ENCODE measurements around the gene SPEF2. TPM values are rescaled to one million over a fixed set of nuclear protein-coding genes. Genes with fewer than 3 reads are reported as not detected.

The SPEF2 gene
- polyA plus RNA-seq, 3 donors = 1.2 to 2.6 (median 1.3) TPM

DNA sequence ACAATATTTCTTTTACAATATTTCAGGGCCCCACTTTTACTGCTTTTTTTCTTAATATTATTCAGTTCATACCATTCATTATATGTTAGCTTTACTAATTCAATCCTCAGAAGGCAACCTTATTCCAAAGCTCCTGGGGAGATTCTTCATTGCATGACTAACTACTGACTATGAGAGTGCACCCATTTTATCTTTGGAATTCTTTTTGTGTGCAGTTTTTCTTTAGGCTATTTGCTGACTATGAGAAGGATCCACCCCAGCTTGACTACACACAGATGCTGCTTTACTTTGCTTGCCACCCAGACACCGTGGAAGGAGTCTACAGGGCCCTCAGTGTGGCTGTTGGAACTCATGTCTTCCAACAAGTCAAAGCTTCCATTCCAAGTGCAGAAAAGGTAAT lies 182.1 kb downstream of the SPEF2 start:
- no peak overlapping the region for H3K27ac ChIP-seq (ENCODE audit: low read depth, low read length)
- 93 to 100% (median 94%) methylated on average over 1 of the region's 1 CpG for WGBS, 3 donors

- H3K27ac ChIP-seq (ENCODE audit: low read depth, low read length) = no peak overlapping the region
- WGBS, 3 donors = 23 to 41% (median 28%) methylated on average over 4 of the region's 4 CpGs
Measured at GRCh38 chr5:35803191-35803651, 185.6 kb downstream of the SPEF2 start.

DNA sequence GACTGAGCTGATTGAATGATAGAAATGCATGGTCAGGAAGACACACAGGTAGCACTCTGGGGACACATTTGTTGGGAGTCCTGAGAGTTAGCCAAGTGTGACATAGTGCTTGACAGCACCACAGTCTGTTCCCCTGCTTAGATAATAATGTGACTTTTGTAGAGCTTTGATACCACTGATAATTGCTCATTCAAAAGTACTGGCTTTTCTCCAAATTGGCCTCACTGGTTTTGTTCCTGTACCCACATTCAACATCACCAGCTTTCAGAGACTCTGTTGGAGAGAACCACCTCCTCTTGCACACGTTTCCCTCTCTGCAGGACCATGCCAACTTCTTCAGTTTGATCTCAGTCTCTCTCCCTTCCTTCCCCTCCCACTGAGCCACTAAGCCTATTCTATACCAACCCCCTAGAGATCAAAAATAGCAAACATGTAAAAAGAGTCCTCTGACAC lies 186.6 kb downstream of the SPEF2 start:
- WGBS, 3 donors = 22 to 40% (median 23%) methylated on average over 1 of the region's 1 CpG
- no peak overlapping the region for H3K27ac ChIP-seq (ENCODE audit: low read depth, low read length)

- no peak overlapping the region for H3K27ac ChIP-seq (ENCODE audit: low read depth, low read length)
Measured at GRCh38 chr5:35804841-35805240, 187.2 kb downstream of the SPEF2 start.

GRCh38 chr5:35810601-35811000 lies 192.9 kb downstream of the SPEF2 start:
- no peak overlapping the region for H3K27ac ChIP-seq (ENCODE audit: low read depth, low read length)

DNA sequence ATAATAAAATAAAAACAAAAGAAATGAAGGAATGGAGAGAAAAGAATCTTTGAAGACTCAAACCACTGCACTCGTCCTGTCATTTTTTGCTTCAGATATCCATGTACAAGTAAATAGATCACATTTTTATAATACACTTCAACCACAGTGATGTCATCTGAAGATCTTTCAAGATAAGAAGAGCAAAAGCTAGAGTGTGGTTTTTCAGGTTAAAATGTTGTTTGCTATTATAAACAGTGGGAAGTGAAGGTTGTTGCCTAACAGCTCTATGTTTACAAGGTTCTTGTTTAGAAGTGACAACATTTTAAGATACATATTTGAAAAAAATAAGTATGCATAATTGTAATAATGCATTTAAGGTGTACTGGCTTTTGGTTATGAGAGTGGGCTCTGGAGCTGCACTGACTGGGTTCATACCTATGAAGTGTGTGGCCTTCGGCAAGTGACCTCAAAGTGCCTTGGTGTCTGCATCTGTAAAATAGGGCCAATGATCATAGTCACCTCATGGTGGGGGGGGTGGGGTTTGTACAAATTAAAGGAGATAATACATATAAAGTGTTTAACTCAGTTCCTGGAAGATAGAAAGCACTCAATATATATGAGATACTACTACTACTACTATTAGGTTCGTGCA lies 193.6 kb downstream of the SPEF2 start:
- no peak overlapping the region for H3K27ac ChIP-seq (ENCODE audit: low read depth, low read length)
- 60 to 75% (median 70%) methylated on average over 3 of the region's 3 CpGs for WGBS, 3 donors

DNA sequence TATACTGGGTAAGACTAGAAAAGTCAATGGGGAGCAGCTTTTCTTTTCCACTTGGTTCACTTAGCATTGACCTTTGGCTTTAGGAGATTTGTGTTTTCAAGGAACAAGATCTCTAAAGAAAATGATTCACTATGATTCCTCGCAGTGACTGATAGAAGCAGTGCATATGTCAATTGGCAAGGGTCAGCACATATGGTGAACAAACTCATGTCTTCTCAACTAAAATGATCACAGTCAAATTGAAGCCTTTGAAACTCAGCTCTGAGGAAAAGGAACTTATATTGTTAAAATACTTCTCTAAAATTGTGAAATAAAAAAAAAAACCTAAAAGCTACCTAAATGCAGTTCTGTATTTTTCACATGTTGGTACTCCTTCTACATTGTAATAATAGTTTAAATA lies 195.9 kb downstream of the SPEF2 start:
- WGBS, 3 donors = 76 to 86% (median 79%) methylated on average over 1 of the region's 1 CpG
- no peak overlapping the region for H3K27ac ChIP-seq (ENCODE audit: low read depth, low read length)

GRCh38 chr5:35815089-35815936 lies 197.7 kb downstream of the SPEF2 start:
- WGBS, 3 donors = 78 to 88% (median 80%) methylated on average over 10 of the region's 10 CpGs
- no peak overlapping the region for H3K27ac ChIP-seq (ENCODE audit: low read depth, low read length)

GRCh38 chr5:35816881-35817521 lies 199.3 kb downstream of the SPEF2 start:
- 25 to 66% (median 64%) methylated on average over 4 of the region's 4 CpGs for WGBS, 3 donors
- H3K27ac ChIP-seq (ENCODE audit: low read depth, low read length) = no peak overlapping the region

DNA sequence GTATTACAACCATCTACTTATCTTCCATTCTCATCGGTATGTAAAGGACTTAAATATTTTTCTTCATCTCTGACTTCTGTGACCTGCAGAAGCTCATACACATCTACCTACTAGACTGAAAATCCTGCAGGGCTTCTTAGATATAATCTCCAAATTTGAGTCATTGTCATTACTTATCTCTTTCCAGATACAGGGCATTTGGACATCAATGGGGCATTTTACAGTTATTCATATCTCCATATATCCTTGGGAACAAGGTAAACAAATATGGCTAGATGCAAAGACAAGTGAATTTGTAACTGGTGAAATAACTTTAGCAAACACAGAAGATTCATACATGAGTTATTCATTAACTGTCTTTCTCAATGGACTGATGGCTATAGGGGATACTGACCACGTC lies 201.4 kb downstream of the SPEF2 start:
- WGBS, 3 donors = 66 to 94% (median 93%) methylated on average over 2 of the region's 2 CpGs
- no peak overlapping the region for H3K27ac ChIP-seq (ENCODE audit: low read depth, low read length)

- WGBS, 3 donors = 85 to 91% (median 91%) methylated on average over 1 of the region's 1 CpG
- H3K27ac ChIP-seq (ENCODE audit: low read depth, low read length) = no peak overlapping the region
Measured at GRCh38 chr5:35819668-35820067, 202.0 kb downstream of the SPEF2 start.

DNA sequence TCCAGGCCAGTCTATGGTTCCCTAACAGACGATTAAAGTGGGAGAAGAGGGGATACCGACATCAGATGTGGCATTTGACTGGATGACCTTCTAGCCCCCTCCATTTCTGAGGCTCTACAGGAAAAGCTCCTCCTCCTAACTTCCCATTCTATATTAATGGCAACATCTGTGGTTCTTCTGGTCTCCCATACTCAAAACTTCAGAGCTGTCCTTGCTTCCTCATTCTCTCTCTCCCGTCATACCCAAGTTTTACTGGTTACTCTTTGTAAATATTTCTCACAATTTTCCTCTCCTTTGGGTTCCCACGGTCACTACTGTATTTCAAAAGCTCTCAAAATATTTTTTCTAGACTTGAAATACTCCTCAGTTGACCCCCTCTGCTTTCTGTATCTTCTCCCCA lies 203.1 kb downstream of the SPEF2 start:
- WGBS, 3 donors = 46 to 80% (median 64%) methylated on average over 4 of the region's 4 CpGs
- H3K27ac ChIP-seq (ENCODE audit: low read depth, low read length) = no peak overlapping the region

- no peak overlapping the region for H3K27ac ChIP-seq (ENCODE audit: low read depth, low read length)
- 75 to 77% (median 76%) methylated on average over 2 of the region's 2 CpGs for WGBS, 3 donors
Measured at GRCh38 chr5:35821513-35821912, 203.8 kb downstream of the SPEF2 start.

DNA sequence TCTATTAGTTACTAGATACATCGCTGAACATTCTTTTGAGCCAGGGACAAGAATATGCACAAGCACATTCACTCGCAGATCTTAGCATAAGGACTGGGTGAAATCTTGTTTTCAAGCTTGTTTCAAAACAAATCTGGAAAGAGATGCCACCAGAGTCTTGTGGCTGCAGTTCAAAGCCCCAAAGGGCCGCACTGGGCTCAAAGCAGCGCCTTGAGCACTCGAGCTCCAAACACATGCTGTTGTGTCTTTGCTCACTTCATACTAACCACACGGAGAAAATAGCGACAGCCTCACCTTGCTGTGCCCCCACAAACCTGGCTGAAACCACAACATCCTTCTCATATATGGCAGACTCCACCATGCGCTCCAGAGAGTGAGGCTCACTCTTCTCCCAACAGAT lies 204.8 kb downstream of the SPEF2 start:
- 86 to 88% (median 87%) methylated on average over 8 of the region's 8 CpGs for WGBS, 3 donors
- H3K27ac ChIP-seq (ENCODE audit: low read depth, low read length) = no peak overlapping the region

- no peak overlapping the region for H3K27ac ChIP-seq (ENCODE audit: low read depth, low read length)
- 73 to 83% (median 79%) methylated on average over 7 of the region's 7 CpGs for WGBS, 3 donors
Measured at GRCh38 chr5:35823347-35824098, 205.9 kb downstream of the SPEF2 start.

DNA sequence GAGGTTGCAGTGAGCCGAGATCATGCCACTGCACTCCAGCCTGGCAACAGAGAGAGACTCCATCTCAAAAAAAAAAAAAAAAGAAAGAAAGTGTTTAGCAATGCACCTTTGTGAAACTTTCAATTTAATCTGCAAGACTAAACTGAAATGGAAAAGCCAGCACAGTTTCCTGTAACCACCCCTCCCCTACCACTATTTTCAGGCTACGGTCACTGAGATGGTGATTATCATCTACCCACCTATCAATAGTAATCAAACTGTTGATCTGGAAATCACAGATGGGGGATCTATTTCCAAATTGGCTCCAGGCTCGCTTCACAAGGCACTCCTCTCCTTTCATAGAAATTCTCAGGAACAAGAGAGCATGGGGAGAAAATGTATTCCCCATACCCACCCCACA lies 208.4 kb downstream of the SPEF2 start:
- no peak overlapping the region for H3K27ac ChIP-seq (ENCODE audit: low read depth, low read length)
- 82 to 88% (median 82%) methylated on average over 2 to 3 of the region's 3 CpGs for WGBS, 3 donors

DNA sequence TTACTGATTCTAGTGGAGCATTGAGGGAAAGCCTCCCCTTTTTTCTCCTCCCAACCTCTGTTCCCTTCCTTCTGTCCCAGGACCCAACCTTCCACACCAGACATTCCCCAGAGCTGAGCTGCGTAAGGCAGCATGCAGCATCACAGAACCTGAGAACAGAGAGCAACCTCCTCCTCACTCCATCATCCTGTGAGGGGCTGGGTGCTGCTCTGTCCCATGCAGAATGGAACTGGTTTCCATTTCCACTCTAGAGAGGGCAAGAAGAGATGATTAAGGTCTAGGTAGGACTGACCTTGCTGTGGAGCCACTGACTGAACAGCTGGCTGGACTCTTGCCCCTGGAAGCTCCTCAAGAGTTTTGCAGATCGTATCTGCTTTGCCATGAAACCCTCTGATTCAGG lies 208.9 kb downstream of the SPEF2 start:
- 77 to 79% (median 78%) methylated on average over 2 of the region's 2 CpGs for WGBS, 3 donors
- no peak overlapping the region for H3K27ac ChIP-seq (ENCODE audit: low read depth, low read length)

DNA sequence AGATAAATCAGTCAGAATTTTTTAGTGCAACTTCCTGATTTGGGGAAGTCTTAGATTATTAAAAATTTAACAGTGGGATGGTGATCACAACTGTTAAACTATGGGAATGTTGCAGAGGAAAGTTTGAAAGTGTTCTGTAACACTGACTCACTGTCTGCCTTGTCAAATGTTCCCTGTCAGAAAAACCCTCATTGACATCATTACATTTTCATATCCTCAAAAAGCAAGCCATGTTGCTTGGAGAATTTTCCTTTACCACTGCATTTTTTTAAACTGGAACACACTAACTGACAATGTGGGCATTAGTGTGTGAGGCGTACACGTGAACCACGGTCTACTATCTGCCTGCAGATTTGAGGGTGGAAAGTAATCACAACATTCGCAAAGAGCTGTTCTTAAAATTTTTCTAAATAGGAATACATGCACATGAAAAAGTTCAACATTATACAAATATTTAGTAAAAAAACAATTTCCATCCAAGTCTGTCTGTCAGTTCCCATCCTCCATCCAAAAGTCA lies 210.5 kb downstream of the SPEF2 start:
- H3K27ac ChIP-seq (ENCODE audit: low read depth, low read length) = no peak overlapping the region

More for the DNA sequence above, 210.5 kb downstream of the SPEF2 start:
- WGBS, 3 donors = 88 to 95% (median 88%) methylated on average over 4 of the region's 4 CpGs
